Fibroblast of skin of abdomen (primary cell): ENCODE results near the gene ZNF614.
A peak's percentile ranks its signal among the peaks of the same experiment; 100 is the strongest.
"Not testable (repeated sequence)": the region's sequence is repeated elsewhere in the genome, so short reads cannot be mapped to it uniquely, and the experiment has no call there.

Experiments used
- DNase-seq: peaks from one replicate; pipeline ENCODE4 v3.0.0-alpha.2; 2013

Gene ZNF614

GRCh38 chr19:51986309-51987291, 41.6 kb downstream of the ZNF614 start, which contains the start of gene ZNF350:
TSS of gene ZNF350 (minus strand) at chr19:51986840. CDS start at chr19:51974360, 12,480 bp downstream.
- peak; percentile 95 for DNase-seq

- DNase-seq, result no peak
Measured at GRCh38 chr19:51983361-51983760, 44.8 kb downstream of the ZNF614 start.

GRCh38 chr19:51980926-51981325, 47.3 kb downstream of the ZNF614 start:
- not testable (repeated sequence) for DNase-seq

GRCh38 chr19:51980116-51980736, 48.0 kb downstream of the ZNF614 start:
- no peak for DNase-seq

GRCh38 chr19:51978882-51979281, 49.3 kb downstream of the ZNF614 start:
- DNase-seq, result no peak

GRCh38 chr19:51977346-51977745, 50.8 kb downstream of the ZNF614 start:
- DNase-seq, result no peak

GRCh38 chr19:51976852-51977251, 51.3 kb downstream of the ZNF614 start:
- DNase-seq, result no peak

GRCh38 chr19:51975787-51976186, 52.4 kb downstream of the ZNF614 start:
- DNase-seq, result not testable (repeated sequence)

- DNase-seq, result peak; percentile 12
Measured at GRCh38 chr19:51971624-51972023, 56.6 kb downstream of the ZNF614 start.

- DNase-seq, result no peak
Measured at GRCh38 chr19:51970718-51971117, 57.5 kb downstream of the ZNF614 start.

- DNase-seq, result no peak
Measured at GRCh38 chr19:51965583-51965982, 62.6 kb downstream of the ZNF614 start.
